Uterus (tissue), 2 donors: ENCODE results near the gene THOC1.

Source experiments
- POLR2A ChIP-seq, 2 donors: fragments of 450-650 bp; IDR thresholded peaks; one replicate each; pipeline ENCODE4 v1.6.1; 2016; ENCODE audit warnings: antibody characterized with exemption in 2 of 2, mild to moderate bottlenecking in 1 of 2, moderate library complexity in 1 of 2
- TF ChIP-seq, protein P1 (sequence below), 4 experiments: fragments of 200-600 bp in 2 of 4; fragments of 450-650 bp in 2 of 4; sonication (generic) in 2 of 4; IDR thresholded peaks; one replicate each; pipeline ENCODE4 v1.5.1; 2016 to 2019; ENCODE audit warnings: antibody characterized with exemption in 4 of 4, mild to moderate bottlenecking in 2 of 4, moderate library complexity in 1 of 4

DNA sequence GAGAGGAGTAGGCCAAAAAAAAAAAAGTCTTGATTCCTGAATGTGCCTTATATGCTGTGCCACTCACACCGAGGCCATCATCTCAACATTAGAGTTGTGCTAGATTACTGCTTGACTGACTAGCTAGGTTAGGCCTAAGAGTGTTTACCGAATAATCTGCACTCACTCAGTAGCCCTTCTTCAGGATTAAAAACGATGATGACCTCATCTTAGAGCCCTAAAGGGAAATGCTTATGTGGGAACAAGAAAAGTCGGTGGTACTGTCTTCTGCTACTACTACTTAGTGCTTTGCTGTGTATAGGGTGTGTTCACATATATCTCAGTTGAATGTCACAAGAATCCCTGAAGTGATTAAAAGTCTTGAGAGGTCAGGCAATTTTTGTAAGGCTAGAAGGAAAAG, 54.3 kb downstream of the THOC1 start:
- TF ChIP-seq, protein P1, sequence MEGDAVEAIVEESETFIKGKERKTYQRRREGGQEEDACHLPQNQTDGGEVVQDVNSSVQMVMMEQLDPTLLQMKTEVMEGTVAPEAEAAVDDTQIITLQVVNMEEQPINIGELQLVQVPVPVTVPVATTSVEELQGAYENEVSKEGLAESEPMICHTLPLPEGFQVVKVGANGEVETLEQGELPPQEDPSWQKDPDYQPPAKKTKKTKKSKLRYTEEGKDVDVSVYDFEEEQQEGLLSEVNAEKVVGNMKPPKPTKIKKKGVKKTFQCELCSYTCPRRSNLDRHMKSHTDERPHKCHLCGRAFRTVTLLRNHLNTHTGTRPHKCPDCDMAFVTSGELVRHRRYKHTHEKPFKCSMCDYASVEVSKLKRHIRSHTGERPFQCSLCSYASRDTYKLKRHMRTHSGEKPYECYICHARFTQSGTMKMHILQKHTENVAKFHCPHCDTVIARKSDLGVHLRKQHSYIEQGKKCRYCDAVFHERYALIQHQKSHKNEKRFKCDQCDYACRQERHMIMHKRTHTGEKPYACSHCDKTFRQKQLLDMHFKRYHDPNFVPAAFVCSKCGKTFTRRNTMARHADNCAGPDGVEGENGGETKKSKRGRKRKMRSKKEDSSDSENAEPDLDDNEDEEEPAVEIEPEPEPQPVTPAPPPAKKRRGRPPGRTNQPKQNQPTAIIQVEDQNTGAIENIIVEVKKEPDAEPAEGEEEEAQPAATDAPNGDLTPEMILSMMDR (IDR thresholded peaks at IDR 0.05): no peak
- TF ChIP-seq POLR2A (IDR thresholded peaks at IDR 0.05): no peak
